Renal cortex interstitium (tissue), 11 donors: ENCODE data around the gene CSE1L. TPM values are rescaled to one million over a fixed set of nuclear protein-coding genes. Genes with fewer than 3 reads are reported as not detected.
"Not testable (repeated sequence)": the region's sequence is repeated elsewhere in the genome, so short reads cannot be mapped to it uniquely, and the experiment has no call there.

Experiments used
- DNase-seq, 11 donors: peaks; one replicate each; pipeline ENCODE4 v3.0.0-alpha.2; 2013; ENCODE audit warnings: low read depth in 9 of 11, low spot score in 4 of 11; ENCODE audit errors: extremely low read depth in 1 of 11
- polyA plus RNA-seq, 3 donors: library from polyadenylated mRNA; unstranded; fragments of 120-200 nt; gene quantifications; one replicate each; pipeline ENCODE4 v1.2.1, GENCODE V29; 2013; ENCODE audit not compliant: insufficient read length in 3 of 3

The CSE1L gene
- polyA plus RNA-seq, 3 donors, result 89.9 to 117 (median 105) TPM

- no peak for DNase-seq
These were observed 57.7 kb downstream of the CSE1L start for GRCh38 chr20:49103647-49104364.

GRCh38 chr20:49104365-49104648 lies 58.2 kb downstream of the CSE1L start:
- peak in 3 of 11 donors; percentile 8 to 26 (median 9) for DNase-seq

- DNase-seq, result not testable (repeated sequence)
These were observed 59.0 kb downstream of the CSE1L start for GRCh38 chr20:49104979-49105547.

- no peak for DNase-seq
These were observed 60.2 kb downstream of the CSE1L start for GRCh38 chr20:49106328-49106727.

- DNase-seq, result no peak
These were observed 64.9 kb downstream of the CSE1L start for GRCh38 chr20:49110767-49111694.

GRCh38 chr20:49112596-49113274 lies 66.6 kb downstream of the CSE1L start:
- no peak for DNase-seq

- DNase-seq, result no peak
These were observed 69.5 kb downstream of the CSE1L start for GRCh38 chr20:49115564-49115963.

- no peak for DNase-seq
These were observed 72.2 kb downstream of the CSE1L start for GRCh38 chr20:49118307-49118706.

GRCh38 chr20:49119988-49120387 lies 73.9 kb downstream of the CSE1L start:
- DNase-seq, result no peak

GRCh38 chr20:49122920-49123319 lies 76.8 kb downstream of the CSE1L start:
- no peak for DNase-seq

- no peak for DNase-seq
These were observed 77.9 kb downstream of the CSE1L start for GRCh38 chr20:49123982-49124381.

- peak; percentile 46 to 86 (median 67) for DNase-seq
These were observed 86.9 kb downstream of the CSE1L start for GRCh38 chr20:49132995-49133478.

GRCh38 chr20:49133571-49133970 lies 87.5 kb downstream of the CSE1L start:
- DNase-seq, result no peak

- not testable (repeated sequence) for DNase-seq
These were observed 88.7 kb downstream of the CSE1L start for GRCh38 chr20:49134797-49135196.

- no peak for DNase-seq
These were observed 90.9 kb downstream of the CSE1L start for GRCh38 chr20:49136817-49137571.

GRCh38 chr20:49138431-49138830 lies 92.3 kb downstream of the CSE1L start:
- DNase-seq, result no peak

- no peak for DNase-seq
These were observed 94.3 kb downstream of the CSE1L start for GRCh38 chr20:49140411-49140810.

- DNase-seq, result no peak
These were observed 94.7 kb downstream of the CSE1L start for GRCh38 chr20:49140834-49141233.
